Measurements from ENCODE around the gene PLXDC1. TPM values are rescaled to one million over a fixed set of nuclear protein-coding genes. Genes with fewer than 3 reads are reported as not detected.

The PLXDC1 gene
- total RNA-seq, 4 donors from 2014 or later: 3.3 to 45.1 (median 21.5) TPM

DNA sequence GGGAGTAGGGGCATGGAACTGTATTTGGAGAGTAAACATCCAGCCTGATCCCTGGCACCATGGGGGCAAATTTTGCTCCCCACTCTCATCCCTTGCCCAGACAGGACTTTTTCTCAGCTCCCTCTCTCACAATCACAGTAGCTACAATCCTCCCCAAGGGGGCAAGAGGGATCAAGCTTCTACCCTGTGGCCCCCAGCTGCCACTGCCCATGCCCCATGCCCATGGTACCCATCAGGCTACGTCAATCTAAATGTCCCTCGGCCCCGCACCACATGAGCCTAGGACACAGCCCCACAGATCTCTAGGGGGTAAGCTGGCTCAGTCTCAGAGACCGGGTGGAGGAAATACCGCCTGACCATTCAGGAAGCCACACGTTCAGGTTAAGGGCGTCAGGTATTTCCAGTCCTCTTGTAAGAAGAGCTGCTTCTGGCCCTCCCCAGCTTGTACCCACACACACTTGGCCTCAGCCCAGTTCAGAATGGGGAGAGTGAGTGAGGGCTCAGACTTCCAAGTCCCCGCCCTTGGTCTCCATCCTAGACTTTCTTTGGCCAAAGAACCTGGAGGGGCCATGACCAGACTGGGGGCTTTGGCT is 44.2 kb upstream of the PLXDC1 start:
- no peak for TF ChIP-seq POLR2A (IDR thresholded peaks at IDR 0.05)
- TF ChIP-seq, protein P1, sequence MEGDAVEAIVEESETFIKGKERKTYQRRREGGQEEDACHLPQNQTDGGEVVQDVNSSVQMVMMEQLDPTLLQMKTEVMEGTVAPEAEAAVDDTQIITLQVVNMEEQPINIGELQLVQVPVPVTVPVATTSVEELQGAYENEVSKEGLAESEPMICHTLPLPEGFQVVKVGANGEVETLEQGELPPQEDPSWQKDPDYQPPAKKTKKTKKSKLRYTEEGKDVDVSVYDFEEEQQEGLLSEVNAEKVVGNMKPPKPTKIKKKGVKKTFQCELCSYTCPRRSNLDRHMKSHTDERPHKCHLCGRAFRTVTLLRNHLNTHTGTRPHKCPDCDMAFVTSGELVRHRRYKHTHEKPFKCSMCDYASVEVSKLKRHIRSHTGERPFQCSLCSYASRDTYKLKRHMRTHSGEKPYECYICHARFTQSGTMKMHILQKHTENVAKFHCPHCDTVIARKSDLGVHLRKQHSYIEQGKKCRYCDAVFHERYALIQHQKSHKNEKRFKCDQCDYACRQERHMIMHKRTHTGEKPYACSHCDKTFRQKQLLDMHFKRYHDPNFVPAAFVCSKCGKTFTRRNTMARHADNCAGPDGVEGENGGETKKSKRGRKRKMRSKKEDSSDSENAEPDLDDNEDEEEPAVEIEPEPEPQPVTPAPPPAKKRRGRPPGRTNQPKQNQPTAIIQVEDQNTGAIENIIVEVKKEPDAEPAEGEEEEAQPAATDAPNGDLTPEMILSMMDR (IDR thresholded peaks at IDR 0.05): no peak
- DNase-seq: no peak
- H3K4me1 ChIP-seq: peaks cover 0 to 20% of the 10 kb centered on the region in 2 donors
- H3K36me3 ChIP-seq: no peaks in the 10 kb centered on the region
- H3K4me3 ChIP-seq: no peak overlapping the region
- peak overlapping the region in 1 of 2 donors; percentile 91 for H3K27ac ChIP-seq
- H3K27me3 ChIP-seq: no peaks in the 10 kb centered on the region
- intact Hi-C loops (cut with DNase I; ENCODE audit: low total_unique reads): no loop called here
- no peaks in the 10 kb centered on the region for H3K9me3 ChIP-seq

DNA sequence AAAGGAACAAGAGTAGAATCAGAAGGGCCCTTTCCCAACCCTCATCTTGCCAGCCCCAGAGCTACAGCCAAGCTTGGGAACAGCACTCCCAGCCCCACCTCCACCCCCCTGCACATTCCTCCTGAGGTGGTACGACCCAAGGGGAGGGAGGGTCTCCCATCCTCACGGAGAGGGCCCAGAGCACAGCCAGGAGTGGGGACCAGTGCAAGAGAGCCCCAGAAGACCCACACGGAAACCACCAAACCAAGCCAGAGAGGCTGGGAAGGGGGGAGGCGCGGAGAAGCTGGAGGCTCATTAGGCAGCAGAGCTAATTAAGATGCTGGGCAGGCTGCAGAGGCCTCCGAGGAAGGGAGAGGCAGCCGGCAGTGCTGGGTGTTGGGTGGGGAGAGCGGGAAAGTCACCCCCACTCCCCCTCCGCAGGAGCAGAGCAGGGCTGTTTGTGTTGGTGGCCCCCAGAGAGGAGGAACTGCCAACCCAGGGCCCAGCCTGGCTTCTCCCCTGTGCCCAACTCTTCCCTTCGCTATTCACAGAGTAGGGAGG is 43.6 kb upstream of the PLXDC1 start:
- Histone ChIP-seq H3K27me3 (no peaks in the 10 kb centered on the region), H3K27ac (peak overlapping the region; percentile 10 to 46), H3K9me3 (no peaks in the 10 kb centered on the region), H3K36me3 (no peaks in the 10 kb centered on the region), H3K4me3 (no peak overlapping the region), H3K4me1 (peaks cover 0 to 20% of the 10 kb centered on the region in 2 donors)
- TF ChIP-seq POLR2A (IDR thresholded peaks at IDR 0.05): no peak
- no peak for DNase-seq
- intact Hi-C loops (cut with DNase I; ENCODE audit: low total_unique reads): no loop called here

DNA sequence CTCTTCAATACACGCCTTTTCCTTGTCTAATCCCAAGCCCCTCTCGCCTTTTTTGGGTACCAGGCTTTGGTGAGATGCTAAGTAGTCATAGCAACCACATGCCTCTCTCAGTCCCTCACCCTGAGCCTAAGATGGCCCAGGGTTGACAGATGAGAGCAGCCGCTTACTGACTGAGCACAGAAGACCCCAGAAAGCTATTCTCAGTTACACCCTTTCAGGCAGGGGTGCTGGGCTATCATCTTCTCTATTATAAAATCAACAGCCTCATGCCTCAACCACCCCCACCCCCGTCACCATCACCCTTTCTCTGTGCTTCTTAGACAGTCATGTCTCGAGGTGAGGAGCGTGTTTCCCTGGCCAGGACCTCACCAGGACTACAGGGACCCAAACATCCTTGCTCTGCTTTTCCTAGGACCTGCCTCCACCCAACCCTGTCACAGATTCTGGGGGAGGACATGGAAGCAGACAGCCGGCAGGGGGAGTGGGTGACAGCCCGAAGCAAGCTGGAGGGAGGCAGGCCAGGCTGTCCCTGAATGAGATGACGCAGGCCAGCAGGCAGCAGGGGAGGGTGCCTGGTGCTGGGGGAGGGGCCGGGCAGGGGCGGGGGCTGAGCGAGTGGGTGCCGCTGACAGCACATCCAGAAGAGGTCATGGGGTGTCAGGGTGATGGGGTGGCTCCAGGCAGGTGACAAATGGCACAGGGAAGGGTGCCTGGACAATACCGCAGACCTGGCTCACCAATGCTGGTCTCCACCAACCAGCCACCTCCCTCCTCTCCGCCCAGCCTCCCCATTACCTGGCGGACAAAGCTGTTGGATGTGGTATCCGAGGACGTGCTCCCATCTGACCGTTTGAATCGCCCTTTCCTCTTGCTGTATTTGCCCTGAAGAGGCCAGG is 42.9 kb upstream of the PLXDC1 start:
- intact Hi-C loops (cut with DNase I; ENCODE audit: low total_unique reads): no loop called here
- H3K36me3 ChIP-seq: no peaks in the 10 kb centered on the region
- DNase-seq: peak; percentile 57 to 65
- peaks cover 0 to 20% of the 10 kb centered on the region in 2 donors for H3K4me1 ChIP-seq
- no peak overlapping the region for H3K4me3 ChIP-seq
- no peak for TF ChIP-seq POLR2A (IDR thresholded peaks at IDR 0.05)
- TF ChIP-seq, protein P1 (IDR thresholded peaks at IDR 0.05): peak in 3 of 4 experiments; percentile 22 to 30 (median 24)
- peak overlapping the region; percentile 10 to 46 for H3K27ac ChIP-seq
- H3K27me3 ChIP-seq: no peaks in the 10 kb centered on the region
- H3K9me3 ChIP-seq: no peaks in the 10 kb centered on the region

DNA sequence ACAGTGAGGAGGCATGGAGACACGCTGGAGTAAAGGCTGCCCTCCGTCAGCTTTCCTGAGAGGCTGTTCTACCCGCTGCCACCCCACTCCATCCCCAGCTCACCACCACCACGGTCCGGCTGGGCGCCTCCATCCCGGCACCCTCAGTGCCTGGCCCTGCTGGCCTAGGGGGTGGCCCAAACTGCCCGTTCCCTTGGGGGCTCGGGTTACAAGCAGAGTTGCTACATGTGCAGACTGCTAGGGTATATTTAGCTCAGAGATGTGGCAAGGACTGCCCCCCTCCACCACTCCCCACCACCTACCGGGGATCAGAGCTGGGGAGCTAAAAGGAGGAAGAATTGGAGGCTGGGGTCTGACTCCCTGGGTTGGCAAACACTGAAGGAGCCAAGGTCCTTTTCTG is 41.9 kb upstream of the PLXDC1 start:
- Histone ChIP-seq H3K9me3 (no peaks in the 10 kb centered on the region), H3K36me3 (no peaks in the 10 kb centered on the region)
- TF ChIP-seq, protein P1 (IDR thresholded peaks at IDR 0.05): no peak
- TF ChIP-seq POLR2A (IDR thresholded peaks at IDR 0.05): no peak

DNA sequence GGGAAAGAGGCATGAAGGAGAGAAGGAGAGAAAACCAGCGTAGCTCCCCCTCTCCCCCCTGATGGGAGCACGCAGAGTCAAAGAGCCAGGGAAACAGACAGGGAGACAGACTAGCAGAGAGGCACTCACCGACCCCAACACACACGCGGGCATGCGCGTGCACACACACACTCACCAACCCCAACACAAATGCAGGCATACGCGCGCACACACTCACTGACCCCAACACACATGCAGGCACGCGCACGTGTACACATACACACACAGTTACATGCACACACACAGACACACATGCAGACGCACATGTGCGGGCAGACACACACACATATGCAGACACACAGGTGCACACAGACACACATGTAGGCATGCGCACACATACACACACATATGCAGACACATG is 41.5 kb upstream of the PLXDC1 start:
- Histone ChIP-seq H3K4me1 (peaks cover 0 to 17% of the 10 kb centered on the region in 2 donors), H3K36me3 (no peaks in the 10 kb centered on the region), H3K27ac (no peak overlapping the region), H3K4me3 (no peak overlapping the region), H3K9me3 (no peaks in the 10 kb centered on the region), H3K27me3 (no peaks in the 10 kb centered on the region)
- intact Hi-C loops (cut with DNase I; ENCODE audit: low total_unique reads): no loop called here
- DNase-seq: no peak
- TF ChIP-seq POLR2A (IDR thresholded peaks at IDR 0.05): no peak
- TF ChIP-seq, protein P1 (IDR thresholded peaks at IDR 0.05): no peak

More for the DNA sequence above, 41.9 kb upstream of the PLXDC1 start:
- Histone ChIP-seq H3K27ac (no peak overlapping the region), H3K27me3 (no peaks in the 10 kb centered on the region), H3K4me3 (no peak overlapping the region), H3K4me1 (peaks cover 0 to 20% of the 10 kb centered on the region in 2 donors)
- DNase-seq: no peak
- intact Hi-C loops (cut with DNase I; ENCODE audit: low total_unique reads): no loop called here

Measured in uterus (tissue), 4 donors.